ENCODE results near the gene PARN. TPM values are rescaled to one million over a fixed set of nuclear protein-coding genes. Genes with fewer than 3 reads are reported as not detected.
A peak's percentile ranks its signal among the peaks of the same experiment; 100 is the strongest.
"Not testable (repeated sequence)": the region's sequence is repeated elsewhere in the genome, so short reads cannot be mapped to it uniquely, and the experiment has no call there.

PARN gene
- total RNA-seq, 1 donor from 2014 or later: 24.6 TPM

- peak; percentile 73 for DNase-seq (ENCODE audit: extremely low read depth, low read depth, low spot score)
These were observed 2.9 kb upstream of the PARN start, which contains the start of gene BFAR for GRCh38 chr16:14632693-14633569. TSS of gene BFAR (plus strand) at chr16:14632951. CDS start at chr16:14644347, 11,396 bp downstream.

GRCh38 chr16:14630620-14631330 is 715 bp upstream of the PARN start:
- not testable (repeated sequence) for DNase-seq (ENCODE audit: extremely low read depth, low read depth, low spot score)

GRCh38 chr16:14629612-14629918 is 495 bp downstream of the PARN start:
- DNase-seq (ENCODE audit: extremely low read depth, low read depth, low spot score): no peak

GRCh38 chr16:14628806-14629611 is 1.1 kb downstream of the PARN start:
- no peak for DNase-seq (ENCODE audit: extremely low read depth, low read depth, low spot score)

- DNase-seq (ENCODE audit: extremely low read depth, low read depth, low spot score): no peak
These were observed 3.0 kb downstream of the PARN start for GRCh38 chr16:14627078-14627477.

GRCh38 chr16:14618566-14618965 is 11.5 kb downstream of the PARN start:
- no peak for DNase-seq (ENCODE audit: extremely low read depth, low read depth, low spot score)

GRCh38 chr16:14616280-14616679 is 13.8 kb downstream of the PARN start:
- DNase-seq (ENCODE audit: extremely low read depth, low read depth, low spot score): no peak

- no peak for DNase-seq (ENCODE audit: extremely low read depth, low read depth, low spot score)
These were observed 16.1 kb downstream of the PARN start for GRCh38 chr16:14613991-14614390.

- no peak for DNase-seq (ENCODE audit: extremely low read depth, low read depth, low spot score)
These were observed 18.4 kb downstream of the PARN start for GRCh38 chr16:14611660-14612059.

- DNase-seq (ENCODE audit: extremely low read depth, low read depth, low spot score): no peak
These were observed 20.3 kb downstream of the PARN start for GRCh38 chr16:14609716-14610115.

- DNase-seq (ENCODE audit: extremely low read depth, low read depth, low spot score): no peak
These were observed 21.5 kb downstream of the PARN start for GRCh38 chr16:14608604-14609003.

- DNase-seq (ENCODE audit: extremely low read depth, low read depth, low spot score): no peak
These were observed 21.9 kb downstream of the PARN start for GRCh38 chr16:14608111-14608566.

GRCh38 chr16:14606102-14606501 is 24.0 kb downstream of the PARN start:
- no peak for DNase-seq (ENCODE audit: extremely low read depth, low read depth, low spot score)

GRCh38 chr16:14602443-14602963 is 27.6 kb downstream of the PARN start:
- DNase-seq (ENCODE audit: extremely low read depth, low read depth, low spot score): no peak

- peak; percentile 18 for DNase-seq (ENCODE audit: extremely low read depth, low read depth, low spot score)
These were observed 29.9 kb downstream of the PARN start for GRCh38 chr16:14600164-14600563.

- DNase-seq (ENCODE audit: extremely low read depth, low read depth, low spot score): no peak
These were observed 43.3 kb downstream of the PARN start for GRCh38 chr16:14586637-14587305.

GRCh38 chr16:14585287-14585686 is 44.8 kb downstream of the PARN start:
- DNase-seq (ENCODE audit: extremely low read depth, low read depth, low spot score): no peak

GRCh38 chr16:14580926-14581325 is 49.1 kb downstream of the PARN start:
- not testable (repeated sequence) for DNase-seq (ENCODE audit: extremely low read depth, low read depth, low spot score)

- no peak for DNase-seq (ENCODE audit: extremely low read depth, low read depth, low spot score)
These were observed 50.8 kb downstream of the PARN start for GRCh38 chr16:14579266-14579665.

- DNase-seq (ENCODE audit: extremely low read depth, low read depth, low spot score): no peak
These were observed 53.5 kb downstream of the PARN start for GRCh38 chr16:14576532-14576931.

Measured in glomerular endothelial cell (primary cell).